Stimulated activated CD8-positive, alpha-beta memory T cell treated with anti-CD3 and anti-CD28 coated beads, Interleukin-2, amount 100 ng/mL, for 48 hours (primary cell): ENCODE data around the gene CCDC183.

Experiments
- DNase-seq, 2 donors: peaks; one replicate each; pipeline ENCODE4 v3.0.0-alpha.2; 2020; ENCODE audit warnings: low read depth in 2 of 2

Gene CCDC183

GRCh38 chr9:136849038-136849959, 53.2 kb downstream of the CCDC183 start, which contains the start of gene PHPT1:
Gene PHPT1, plus strand, starts transcription at chr9:136849409. Its CDS starts 22 bp downstream, at chr9:136849431.
- peak; percentile 93 to 97 for DNase-seq

GRCh38 chr9:136849960-136850865, 54.1 kb downstream of the CCDC183 start:
- DNase-seq: no peak

GRCh38 chr9:136850866-136851775, 55.0 kb downstream of the CCDC183 start:
- no peak for DNase-seq

- DNase-seq: no peak
Measured at GRCh38 chr9:136851941-136852663, 56.0 kb downstream of the CCDC183 start, which contains the start of gene MAMDC4. Gene MAMDC4, plus strand, starts transcription at chr9:136852346. Its CDS starts 71 bp downstream, at chr9:136852417.

GRCh38 chr9:136852664-136853595, 56.8 kb downstream of the CCDC183 start:
- DNase-seq: no peak

GRCh38 chr9:136853596-136854112, 57.5 kb downstream of the CCDC183 start:
- DNase-seq: no peak

GRCh38 chr9:136854113-136854841, 58.1 kb downstream of the CCDC183 start:
- no peak for DNase-seq

- DNase-seq: no peak
Measured at GRCh38 chr9:136854842-136855460, 58.8 kb downstream of the CCDC183 start.

- DNase-seq: no peak
Measured at GRCh38 chr9:136855461-136856078, 59.4 kb downstream of the CCDC183 start.

GRCh38 chr9:136856079-136856476, 59.9 kb downstream of the CCDC183 start:
- no peak for DNase-seq

- no peak for DNase-seq
Measured at GRCh38 chr9:136856541-136857141, 60.5 kb downstream of the CCDC183 start.

- DNase-seq: no peak
Measured at GRCh38 chr9:136857166-136857565, 61.0 kb downstream of the CCDC183 start.
